Ovary (tissue), 3 donors: ENCODE measurements around the gene DPAGT1.

Experiments
- CTCF ChIP-seq, 3 donors: fragments of 450-650 bp in 2 of 3; fragments of 200-600 bp in 1 of 3; IDR thresholded peaks; one replicate each; pipeline versions ENCODE4 v1.5.1 to v1.8.0; 2016 to 2022; ENCODE audit warnings: antibody characterized with exemption in 3 of 3, mild to moderate bottlenecking in 1 of 3
- EP300 ChIP-seq: sonication (generic); formaldehyde crosslinking; IDR thresholded peaks from one replicate; pipeline ENCODE4 v1.6.1; 2017; ENCODE audit warnings: antibody characterized with exemption
- donor health status: DM: no; HTN: no; CAD: no.

- TF ChIP-seq EP300 (no peak), CTCF (IDR thresholded peaks at IDR 0.05) (no peak)
Measured at GRCh38 chr11:119078675-119079420, 22.8 kb downstream of the DPAGT1 start.
